GM21786 (cell line): ENCODE measurements around the gene UBE2E2.
"Not testable (repeated sequence)": the region's sequence is repeated elsewhere in the genome, so short reads cannot be mapped to it uniquely, and the experiment has no call there.

Experiments
- ATAC-seq: cut with Tn5 transposase; IDR thresholded peaks from one replicate; pipeline ENCODE4 v1.9.1; 2021; ENCODE audit not compliant: unreplicated experiment

Gene UBE2E2

DNA sequence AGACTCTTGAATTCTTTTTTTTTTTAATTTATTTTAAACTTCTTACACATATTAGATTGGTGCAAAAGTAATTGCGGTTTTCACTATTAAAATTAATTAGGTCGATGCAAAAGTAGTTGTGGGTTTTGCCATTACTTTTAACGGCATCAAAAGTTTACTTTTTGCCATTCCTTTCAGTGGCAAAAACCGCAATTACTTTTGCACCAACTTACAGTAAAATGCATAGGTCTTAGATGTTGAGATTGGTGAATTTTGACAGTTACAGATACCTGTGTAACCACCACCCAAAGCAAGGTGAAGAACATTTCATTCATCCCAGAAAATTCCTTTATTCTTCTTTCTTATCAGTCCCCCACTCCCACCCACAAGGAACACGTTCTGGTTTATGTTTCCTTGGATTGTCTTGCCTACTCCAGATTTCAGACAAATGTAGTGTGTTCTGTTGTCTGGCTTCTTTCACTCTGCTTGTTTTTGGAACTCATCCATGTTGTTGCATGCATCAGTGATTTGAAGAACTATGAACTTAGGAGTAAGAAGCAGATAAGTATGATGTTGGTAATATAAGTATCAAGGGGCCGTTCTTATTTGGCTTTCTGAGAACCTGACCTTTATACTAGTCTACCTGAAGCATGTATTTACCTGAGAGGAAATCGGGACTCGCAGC, 404.2 kb downstream of the UBE2E2 start:
- no peak for ATAC-seq

DNA sequence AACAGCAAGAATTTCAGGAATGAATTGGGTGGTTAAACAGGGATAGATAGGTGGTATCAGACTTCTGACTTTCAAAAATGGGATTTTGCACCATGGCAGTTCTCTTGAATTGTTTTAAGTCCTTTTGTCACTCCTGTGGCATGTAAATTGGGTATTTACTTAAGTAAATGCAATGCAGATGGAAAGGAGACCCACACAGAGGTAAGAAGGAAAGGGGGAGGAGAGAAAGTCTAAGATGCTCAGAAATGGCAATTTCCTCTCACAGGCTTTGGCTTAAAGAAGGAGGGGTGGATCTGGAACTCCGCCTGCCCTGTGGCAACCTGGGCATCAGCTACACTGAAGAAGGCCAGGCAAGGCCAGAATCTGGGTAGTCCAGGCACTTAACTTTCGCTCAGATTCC, 405.5 kb downstream of the UBE2E2 start:
- no peak for ATAC-seq

DNA sequence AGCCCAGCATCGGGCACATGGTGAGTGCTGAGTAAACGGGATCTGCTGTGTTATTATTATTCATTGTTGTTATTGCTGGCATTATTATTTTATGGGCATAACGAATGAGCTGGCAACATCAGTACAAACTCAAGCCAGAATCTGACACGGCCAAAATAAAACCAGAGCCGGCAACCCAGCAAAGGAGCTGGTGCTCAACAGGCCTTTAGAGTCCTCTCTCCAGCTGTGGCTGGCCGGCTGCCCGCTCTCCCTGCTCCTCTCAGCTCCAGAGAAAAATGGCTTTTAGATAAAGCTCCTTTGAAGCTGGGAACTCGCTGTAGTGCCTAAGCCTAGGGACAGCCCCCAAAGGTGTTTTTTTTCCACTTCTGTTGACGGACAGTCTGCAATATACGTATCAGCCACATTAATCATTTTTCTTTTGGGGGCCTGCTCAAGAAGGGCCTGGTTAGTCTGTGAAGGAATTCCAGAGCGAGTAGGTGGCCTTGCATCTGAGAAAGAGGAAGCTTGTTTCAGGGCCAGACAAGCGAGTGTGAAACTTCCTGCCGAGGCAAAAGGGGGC, 408.7 kb downstream of the UBE2E2 start:
- ATAC-seq = no peak

DNA sequence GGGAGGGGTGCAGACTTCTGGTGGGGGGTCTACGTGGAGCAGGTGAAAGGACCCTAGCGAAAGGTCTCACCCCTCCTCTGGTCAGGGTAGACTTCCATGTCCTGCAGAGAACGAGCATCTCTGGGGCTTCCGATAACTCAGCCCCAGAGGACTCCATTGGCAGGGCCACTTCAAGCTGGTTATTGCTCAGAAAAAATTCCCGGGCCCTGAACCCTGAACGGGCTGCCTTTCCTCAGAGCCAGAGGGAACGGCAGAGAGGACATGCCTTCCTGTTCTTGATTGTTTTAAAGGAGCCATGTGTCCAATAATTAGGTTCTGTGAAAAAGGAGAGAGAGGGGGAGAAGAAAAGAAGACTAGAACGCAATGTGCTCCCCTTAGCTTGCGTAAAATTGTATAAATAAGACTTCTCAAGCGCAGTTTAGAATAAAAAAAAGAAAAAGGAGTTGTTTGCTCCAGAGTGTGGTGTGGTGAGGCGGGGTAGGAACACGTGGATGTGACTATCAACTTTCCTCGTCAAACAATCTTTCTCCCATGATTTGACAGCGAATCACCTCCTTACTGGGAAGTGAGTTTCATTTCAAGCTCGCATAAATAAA, 409.3 kb downstream of the UBE2E2 start:
- ATAC-seq = no peak

DNA sequence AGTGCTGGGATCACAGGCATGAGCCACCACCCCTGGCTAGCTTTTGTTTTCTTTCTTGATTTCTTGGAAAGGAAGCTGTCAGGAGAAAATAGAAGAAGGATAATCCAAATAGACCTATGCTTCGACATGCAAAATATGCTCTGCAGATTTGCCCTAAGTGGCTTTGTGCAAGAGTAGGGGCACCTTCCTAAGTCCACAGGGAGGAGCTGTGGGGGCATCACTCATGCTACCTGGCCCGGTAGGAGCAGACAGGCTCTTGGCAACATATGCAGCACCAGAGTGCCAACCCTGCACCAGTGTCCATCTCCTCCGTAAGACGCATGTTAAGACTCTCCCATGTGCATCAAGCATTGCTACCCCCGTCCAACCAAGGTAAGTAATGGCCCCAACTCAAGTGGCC, 411.9 kb downstream of the UBE2E2 start:
- ATAC-seq = no peak

DNA sequence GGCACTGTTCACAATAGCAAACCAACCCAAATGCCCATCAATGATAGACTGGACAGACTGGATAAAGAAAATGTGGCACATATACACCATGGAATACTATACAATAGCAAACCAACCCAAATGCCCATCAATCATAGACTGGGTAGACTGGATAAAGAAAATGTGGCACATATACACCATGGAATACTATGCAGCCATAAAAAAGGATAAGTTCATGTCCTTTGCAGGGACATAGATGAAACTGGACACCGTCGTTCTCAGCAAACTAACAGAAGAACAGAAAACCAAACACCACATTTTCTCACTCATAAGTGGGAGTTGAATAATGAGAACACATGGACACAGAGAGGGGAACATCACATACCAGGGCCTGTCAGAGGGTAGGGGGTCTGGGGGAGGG, 415.3 kb downstream of the UBE2E2 start:
- ATAC-seq = not testable (repeated sequence)

DNA sequence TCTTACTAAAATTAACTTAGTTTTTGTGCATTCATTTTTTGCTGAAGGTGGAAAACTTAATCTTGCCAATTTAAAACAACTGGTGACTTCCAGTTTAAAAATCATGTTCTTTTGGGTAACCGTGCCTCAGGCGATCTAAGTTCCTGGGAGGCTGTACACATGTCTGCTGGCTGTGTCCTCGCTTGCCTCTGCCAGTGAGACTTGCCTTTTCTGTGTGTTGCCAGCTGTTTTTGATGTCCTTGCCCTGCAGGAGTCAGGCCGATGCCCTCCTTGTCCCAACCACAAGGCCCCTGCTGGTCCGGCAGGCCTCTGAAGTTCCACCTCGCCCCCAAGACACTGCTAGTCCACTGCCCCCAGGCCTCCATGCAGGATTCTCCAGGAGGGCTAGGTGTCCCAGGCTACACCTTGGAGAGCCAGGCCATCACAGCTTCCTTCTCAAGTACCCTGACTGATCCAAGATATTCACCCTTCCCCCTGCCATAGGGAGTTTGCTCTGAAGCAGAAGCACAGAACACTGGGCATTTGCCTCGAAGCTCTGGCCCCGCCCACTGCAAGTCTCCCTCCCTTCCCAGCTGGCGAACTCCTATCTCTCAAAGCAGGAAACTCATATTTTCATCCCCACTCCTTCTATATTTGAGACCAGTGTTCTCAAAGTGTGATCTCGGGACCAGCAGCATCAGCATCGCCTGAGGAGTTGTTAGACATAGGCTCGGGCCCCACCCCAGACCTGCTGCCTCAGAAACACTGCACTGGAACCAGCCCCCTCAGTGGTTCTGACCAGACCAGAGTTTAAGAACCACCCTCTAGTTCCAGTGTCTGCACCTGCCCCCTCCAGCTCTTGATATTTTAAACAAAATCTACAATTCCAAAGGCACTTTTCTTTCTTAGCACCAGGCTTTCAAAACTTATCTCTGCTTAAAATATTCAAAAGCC, 416.8 kb downstream of the UBE2E2 start:
- no peak for ATAC-seq

DNA sequence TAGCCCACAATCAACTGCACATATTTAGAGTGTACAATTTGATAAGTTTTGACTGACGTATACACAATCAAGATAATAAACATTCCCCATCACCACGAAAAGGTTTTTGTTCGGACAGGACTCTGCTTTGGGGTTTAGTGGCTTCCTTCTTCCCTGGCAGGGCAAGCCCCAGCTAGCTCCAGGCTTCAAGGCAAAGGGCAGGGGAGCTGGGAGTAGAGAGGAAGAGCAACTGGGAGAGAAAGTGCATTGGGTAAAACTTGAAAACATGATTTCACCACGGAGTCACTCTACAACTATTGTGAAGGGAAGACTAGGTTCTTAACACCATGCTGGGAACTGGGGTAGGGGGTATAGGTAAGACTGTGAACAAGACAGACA, 417.5 kb downstream of the UBE2E2 start:
- ATAC-seq = no peak

DNA sequence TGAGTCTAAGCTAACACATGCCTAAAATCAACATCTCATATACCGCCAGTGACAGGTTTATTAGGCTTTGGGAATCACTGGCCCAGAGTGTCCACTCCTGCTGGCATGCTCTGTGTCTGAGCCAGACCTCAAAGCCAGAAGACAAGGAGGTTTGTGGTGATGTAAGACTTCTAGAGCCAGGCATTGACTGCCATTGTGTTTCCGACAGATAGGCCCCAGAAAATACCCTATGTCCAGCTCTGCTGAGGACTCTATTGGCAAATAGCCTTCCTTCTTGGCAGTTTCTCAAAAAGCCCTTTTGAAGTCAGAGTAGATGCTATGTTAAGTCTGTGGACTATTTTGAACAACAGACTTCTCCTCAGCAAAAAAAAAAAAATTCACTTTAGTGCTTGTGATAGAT, 420.7 kb downstream of the UBE2E2 start:
- ATAC-seq = no peak

DNA sequence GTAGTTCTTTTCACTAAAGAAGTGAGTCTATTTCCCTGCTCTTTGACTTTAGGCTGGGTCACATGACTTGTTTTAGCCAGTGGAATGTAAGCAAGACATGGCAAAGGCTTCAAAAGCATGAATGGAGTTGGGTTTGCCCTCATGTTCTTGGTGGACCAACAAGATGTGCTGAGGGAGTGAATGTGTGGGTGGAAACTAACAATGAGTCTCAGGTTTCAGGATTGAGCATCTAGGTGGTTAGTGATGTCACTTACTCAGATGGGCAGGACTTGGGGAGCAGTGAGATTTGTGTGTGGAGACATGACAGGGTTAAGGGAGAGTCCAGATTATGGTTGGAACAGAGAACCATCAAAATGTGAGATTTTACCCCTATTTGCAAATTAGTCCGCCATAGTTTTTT, 421.2 kb downstream of the UBE2E2 start:
- ATAC-seq = no peak

DNA sequence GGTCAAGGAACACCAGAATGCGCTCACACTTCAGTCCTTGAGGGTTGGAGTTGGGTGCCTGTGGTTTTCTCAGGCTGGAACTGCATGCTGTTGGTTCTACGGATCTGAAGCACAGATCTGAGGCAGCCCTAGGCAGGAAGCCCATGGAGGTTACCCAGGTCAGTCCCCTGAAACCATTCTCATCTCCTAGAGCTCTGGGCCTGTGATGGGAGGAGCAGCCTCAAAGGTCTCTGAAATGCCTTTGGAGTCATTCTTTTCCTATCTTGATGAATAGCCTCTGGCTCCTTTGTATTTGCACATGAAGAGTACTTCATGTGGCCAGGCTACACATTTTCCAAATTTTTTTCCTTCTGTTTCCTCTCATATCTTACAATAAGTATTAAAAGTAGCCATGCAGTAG, 423.3 kb downstream of the UBE2E2 start:
- ATAC-seq = no peak

DNA sequence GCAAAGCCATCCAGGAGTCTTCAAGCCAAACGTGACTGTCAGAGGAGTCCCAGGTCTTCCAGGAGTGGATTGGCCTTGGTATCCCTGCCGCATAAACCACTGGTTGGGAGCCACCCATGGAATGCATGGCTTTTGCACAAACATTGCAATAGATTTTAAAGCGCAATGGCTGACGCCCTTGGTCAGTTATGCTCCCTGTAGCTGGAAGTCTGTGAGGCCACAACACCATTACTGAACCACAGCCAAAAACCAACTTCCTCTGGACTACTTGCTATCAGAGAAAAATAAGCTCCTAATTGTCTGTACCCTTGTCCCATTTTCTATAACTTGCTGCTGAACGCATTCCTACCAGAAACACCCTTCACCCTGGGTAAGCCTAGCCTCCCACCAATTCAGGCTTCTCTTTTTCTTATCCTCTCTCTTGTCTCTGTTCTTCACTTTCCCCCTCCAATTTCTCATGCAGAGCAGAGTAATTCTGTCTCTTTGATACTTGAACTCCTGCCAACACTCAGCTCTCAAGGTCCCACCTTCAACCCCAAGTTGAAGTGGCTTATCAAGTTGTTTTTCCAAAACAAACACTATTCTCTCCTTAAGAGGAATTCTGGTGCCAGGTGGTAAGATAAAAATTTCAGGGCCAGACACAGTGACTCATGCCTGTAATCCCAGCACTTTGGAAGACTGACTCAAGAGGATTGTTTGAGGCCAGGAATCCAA, 426.2 kb downstream of the UBE2E2 start:
- no peak for ATAC-seq

DNA sequence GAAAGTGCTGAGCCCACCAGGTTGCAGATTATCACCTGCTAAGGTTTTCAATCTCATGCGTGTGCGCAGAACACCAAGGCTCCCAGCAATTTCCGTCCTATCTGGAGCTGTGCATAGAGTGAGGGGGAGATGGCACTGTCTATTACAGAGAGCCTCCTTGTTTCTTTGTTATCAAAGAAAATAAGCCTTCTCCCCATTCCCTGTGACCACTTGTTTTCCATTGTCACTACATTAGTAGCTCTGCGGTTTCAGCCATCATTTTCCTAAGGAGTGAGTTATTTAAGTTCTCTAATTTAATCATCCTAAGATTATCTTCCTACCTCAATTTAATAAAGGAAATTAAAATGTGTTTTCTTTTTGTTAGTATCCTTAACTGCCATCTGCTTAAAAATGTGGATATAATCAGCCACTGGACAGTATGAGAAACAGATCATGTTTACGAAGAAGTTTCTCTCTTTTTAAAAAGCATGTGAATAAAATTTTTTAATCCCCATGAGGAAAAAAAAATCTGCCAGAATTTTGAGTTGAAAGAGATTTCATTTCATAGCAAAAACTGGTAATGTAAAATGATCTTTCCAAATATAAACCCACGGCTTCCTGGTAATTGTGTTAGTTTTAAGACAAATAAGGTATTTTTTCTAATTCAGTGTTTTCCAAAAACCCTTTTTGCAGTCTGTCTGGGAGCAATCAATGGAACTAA, 430.3 kb downstream of the UBE2E2 start:
- ATAC-seq = no peak

DNA sequence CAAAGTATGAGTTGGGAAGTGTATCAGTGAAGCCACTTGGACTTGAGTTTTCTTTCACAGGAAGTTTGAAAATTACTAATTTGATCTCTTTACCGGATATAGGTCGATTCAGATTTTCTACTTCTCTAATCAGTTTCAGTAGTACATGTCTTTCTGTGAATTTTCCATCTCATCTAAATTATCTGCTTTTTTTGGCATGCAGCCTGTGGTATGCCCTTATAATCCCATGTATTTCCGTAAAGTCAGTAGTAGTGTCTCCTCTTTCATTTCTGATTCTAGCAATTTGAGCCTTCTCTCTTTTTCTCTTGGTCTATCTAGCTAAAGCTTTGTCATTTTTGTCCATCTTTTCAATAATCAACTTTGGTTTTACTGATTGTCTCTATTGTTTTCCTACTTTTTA, 434.2 kb downstream of the UBE2E2 start:
- no peak for ATAC-seq

DNA sequence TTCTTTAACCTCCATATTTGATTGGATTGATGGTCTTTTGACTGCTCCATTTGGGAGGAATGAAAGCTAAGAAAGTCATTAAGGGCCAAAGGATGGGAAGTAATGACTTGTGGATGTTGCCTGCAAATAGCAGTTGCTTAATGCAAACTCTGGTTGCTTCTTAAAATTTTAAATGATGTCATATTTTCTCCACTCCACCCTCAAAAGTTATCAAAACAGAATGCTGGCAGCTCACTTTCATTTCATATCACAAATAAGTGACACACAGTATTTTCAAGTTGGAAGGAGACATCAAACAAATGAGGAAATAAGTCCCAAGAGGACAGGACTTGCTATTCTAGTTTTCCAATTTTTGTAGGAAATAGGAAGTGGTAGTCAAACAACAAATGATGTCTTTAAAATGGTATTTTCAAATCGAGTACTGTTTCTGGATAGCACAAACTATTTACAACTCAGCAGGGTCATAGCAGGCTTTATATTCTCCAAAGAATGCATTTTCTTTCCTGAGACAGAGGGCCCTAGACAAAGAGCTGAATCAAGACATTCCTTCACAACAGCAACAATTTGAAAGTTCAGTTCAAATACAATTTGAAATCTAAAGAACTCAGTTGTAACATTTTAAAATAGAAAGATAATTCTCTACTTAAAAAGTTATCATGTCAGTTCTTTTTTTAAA, 437.5 kb downstream of the UBE2E2 start:
- no peak for ATAC-seq
